Natural killer cell treated with Interleukin-12 subunit alpha and Interleukin-12 subunit beta and Interleukin-15 and Interleukin-18, amount 100 ng/mL, for 72 hours (primary cell): ENCODE results near the gene DDX41. TPM values are rescaled to one million over a fixed set of nuclear protein-coding genes. Genes with fewer than 3 reads are reported as not detected.

ENCODE experiments used
- ATAC-seq, 2 donors: fragments of 150-1000 bp; cut with Tn5 transposase in 1 of 2; sonication (Bioruptor Pico), chemical (Tn5 transposase) in 1 of 2; 2 replicates each; pipeline ENCODE4 v1.10.0; 2021
- DNase-seq: peaks from one replicate; pipeline ENCODE4 v3.0.0; 2022; ENCODE audit warnings: low spot score
- H3K27ac Mint-ChIP-seq, 2 donors: 1 replicate in 1 of 2; 2 replicates in 1 of 2; pipeline ENCODE4 v1.8.0; 2022; ENCODE audit warnings: mixed read lengths in 2 of 2, mild to moderate bottlenecking in 1 of 2, moderate library complexity in 1 of 2
- H3K27me3 Mint-ChIP-seq, 2 donors: 1 replicate in 1 of 2; 2 replicates in 1 of 2; pipeline ENCODE4 v1.8.0; 2022; ENCODE audit warnings: mixed read lengths in 2 of 2
- H3K36me3 Mint-ChIP-seq: one replicate; pipeline ENCODE4 v1.8.0; 2022; ENCODE audit warnings: mixed read lengths
- H3K4me1 Mint-ChIP-seq, 2 donors: 1 replicate in 1 of 2; 2 replicates in 1 of 2; pipeline ENCODE4 v1.8.0; 2022; ENCODE audit warnings: low read depth in 2 of 2, mixed read lengths in 2 of 2, mild to moderate bottlenecking in 1 of 2
- H3K4me3 Mint-ChIP-seq: one replicate; pipeline ENCODE4 v1.8.0; 2022; ENCODE audit warnings: mixed read lengths
- H3K9me3 Mint-ChIP-seq: 2 replicates; pipeline ENCODE4 v1.8.0; 2022; ENCODE audit warnings: mixed read lengths
- total RNA-seq, 2 donors: library from RNA; stranded (reverse); gene quantifications; one replicate each; pipeline ENCODE4 v1.2.3, GENCODE V29; 2022

Gene DDX41
- total RNA-seq, 2 donors from 2014 or later: 162 to 168 TPM

- H3K4me1 Mint-ChIP-seq: peaks cover 0 to 10% of the 10 kb centered on the region in 2 donors
- DNase-seq (no peak), ATAC-seq (no peak)
- no peaks in the 10 kb centered on the region for H3K27me3 Mint-ChIP-seq
- H3K27ac Mint-ChIP-seq: peak overlapping the region in 1 of 2 donors; percentile 12
- H3K4me3 Mint-ChIP-seq: no peak overlapping the region
- no peaks in the 10 kb centered on the region for H3K9me3 Mint-ChIP-seq
- H3K36me3 Mint-ChIP-seq: peaks cover 4% of the 10 kb centered on the region
Observed at GRCh38 chr5:177529247-177530203, 12.8 kb upstream of the DDX41 start.

DNA sequence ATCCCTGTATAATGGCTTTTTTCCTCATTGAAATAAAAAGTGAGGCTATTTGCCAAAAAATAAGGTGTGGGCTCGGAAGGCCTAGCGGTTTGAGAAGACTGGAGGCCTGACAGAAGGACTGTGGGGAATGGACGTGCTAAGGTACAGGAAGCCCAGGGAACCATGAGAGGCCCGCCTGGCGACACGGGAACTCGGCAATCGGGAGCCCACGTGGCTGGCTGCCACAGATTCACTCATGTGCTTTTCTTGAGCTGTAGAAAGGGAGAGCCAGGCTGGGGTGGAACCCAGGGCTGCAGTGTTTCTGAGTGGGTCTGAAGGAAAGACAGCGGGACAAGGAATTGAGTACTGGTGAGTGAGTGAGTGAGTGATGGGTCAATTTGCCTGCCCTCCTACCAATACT is 11.9 kb upstream of the DDX41 start:
- Mint-ChIP-seq H3K27me3 (no peaks in the 10 kb centered on the region), H3K4me1 (peaks cover 0 to 7% of the 10 kb centered on the region in 2 donors), H3K27ac (no peak overlapping the region), H3K9me3 (no peaks in the 10 kb centered on the region), H3K36me3 (peaks cover 4% of the 10 kb centered on the region), H3K4me3 (no peak overlapping the region)
- DNase-seq (no peak), ATAC-seq (no peak)

GRCh38 chr5:177527595-177527994 is 10.8 kb upstream of the DDX41 start:
- Mint-ChIP-seq H3K36me3 (peaks cover 4% of the 10 kb centered on the region), H3K4me1 (peaks cover 0 to 6% of the 10 kb centered on the region in 2 donors), H3K4me3 (no peak overlapping the region), H3K27ac (no peak overlapping the region), H3K9me3 (no peaks in the 10 kb centered on the region), H3K27me3 (no peaks in the 10 kb centered on the region)
- DNase-seq: no peak
- no peak for ATAC-seq

DNA sequence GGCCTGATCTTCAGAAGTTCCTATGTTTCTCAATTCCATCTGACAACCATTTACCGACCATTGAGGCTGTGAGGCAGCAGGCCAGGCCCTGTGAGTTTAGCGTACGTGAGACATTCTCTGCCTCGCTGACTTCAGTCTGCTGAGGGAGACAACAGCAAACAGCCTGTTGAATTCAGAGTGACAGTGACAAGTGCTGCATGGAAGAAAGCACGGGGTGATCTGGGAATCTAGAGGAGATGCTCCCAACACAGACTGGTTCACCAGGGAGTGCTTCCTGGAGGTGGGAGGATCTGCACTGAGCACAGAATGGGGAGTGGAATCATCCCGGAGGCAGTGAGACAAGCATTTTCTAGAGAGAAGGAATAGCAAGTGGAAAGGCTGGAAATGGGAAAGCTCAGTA is 10.0 kb upstream of the DDX41 start:
- Mint-ChIP-seq H3K27ac (no peak overlapping the region), H3K4me1 (peaks cover under 1 to 6% of the 10 kb centered on the region in 2 donors), H3K36me3 (peaks cover 1% of the 10 kb centered on the region), H3K27me3 (no peaks in the 10 kb centered on the region), H3K9me3 (no peaks in the 10 kb centered on the region), H3K4me3 (no peak overlapping the region)
- ATAC-seq: no peak
- no peak for DNase-seq

- H3K36me3 Mint-ChIP-seq: no peaks in the 10 kb centered on the region
- no peaks in the 10 kb centered on the region for H3K27me3 Mint-ChIP-seq
- DNase-seq (no peak), ATAC-seq (no peak)
- H3K4me1 Mint-ChIP-seq: peaks cover 6 to 12% of the 10 kb centered on the region in 2 donors
- no peak overlapping the region for H3K4me3 Mint-ChIP-seq
- H3K27ac Mint-ChIP-seq: no peak overlapping the region
- no peaks in the 10 kb centered on the region for H3K9me3 Mint-ChIP-seq
Observed at GRCh38 chr5:177526191-177526590, 9.4 kb upstream of the DDX41 start.

DNA sequence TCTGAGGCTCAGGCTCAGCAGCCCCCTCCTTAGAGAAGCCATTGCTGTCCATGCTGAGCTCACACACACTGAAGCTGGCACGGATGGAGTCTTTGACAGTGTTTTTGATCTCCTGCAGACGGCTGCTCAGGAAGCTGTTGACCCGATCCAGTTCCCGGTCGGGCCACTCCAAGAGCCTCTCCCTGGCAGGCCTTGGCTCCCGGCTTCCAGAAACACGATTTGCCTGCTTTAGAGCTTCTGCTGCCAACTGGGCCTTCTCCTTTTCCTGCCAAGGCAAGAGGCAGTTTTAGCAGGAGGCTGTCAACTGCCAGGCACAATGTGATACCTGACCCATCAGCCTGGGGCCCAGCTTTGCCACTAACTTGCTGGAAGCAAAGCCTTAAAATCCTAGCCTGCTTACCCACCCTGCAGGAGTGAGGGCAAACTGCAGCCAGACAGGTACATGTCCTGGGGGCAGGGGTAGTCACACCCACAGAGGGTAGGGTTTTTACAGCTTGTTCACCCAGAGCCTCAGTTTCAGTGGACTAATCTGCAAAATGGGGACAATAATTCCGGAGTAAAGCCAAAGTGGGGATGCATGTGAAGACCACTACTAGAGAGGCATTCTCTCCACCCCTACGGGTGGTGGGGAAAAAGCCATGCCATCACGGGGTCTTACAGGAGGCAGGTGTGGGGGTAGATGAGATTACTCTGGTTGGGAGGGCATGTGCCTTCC is 8.3 kb upstream of the DDX41 start:
- no peak overlapping the region for H3K27ac Mint-ChIP-seq
- no peaks in the 10 kb centered on the region for H3K9me3 Mint-ChIP-seq
- no peak overlapping the region for H3K4me3 Mint-ChIP-seq
- H3K27me3 Mint-ChIP-seq: no peaks in the 10 kb centered on the region
- no peak for DNase-seq
- H3K36me3 Mint-ChIP-seq: no peaks in the 10 kb centered on the region
- H3K4me1 Mint-ChIP-seq: peaks cover 12 to 14% of the 10 kb centered on the region in 2 donors
- ATAC-seq: no peak

DNA sequence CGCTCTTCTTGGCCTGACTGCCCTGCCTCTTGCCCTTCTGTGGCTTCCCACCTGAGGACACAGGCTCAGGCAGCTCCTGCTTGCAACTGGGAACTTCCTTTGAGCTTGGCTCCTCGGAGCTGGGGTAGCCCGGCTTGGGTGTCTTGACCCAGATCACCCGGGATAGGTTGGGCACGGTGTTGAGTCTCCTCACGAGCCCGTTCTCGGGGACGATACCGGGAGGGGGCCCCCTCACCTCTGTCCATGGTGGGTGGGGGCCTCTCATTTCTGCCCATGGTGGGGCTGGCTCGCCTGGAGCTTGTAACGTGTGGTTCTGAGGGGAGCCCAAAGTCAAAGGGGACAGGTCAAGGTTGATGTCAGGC is 7.8 kb upstream of the DDX41 start:
- Mint-ChIP-seq H3K4me3 (no peak overlapping the region), H3K9me3 (no peaks in the 10 kb centered on the region), H3K36me3 (no peaks in the 10 kb centered on the region), H3K27ac (no peak overlapping the region), H3K4me1 (peaks cover 18 to 19% of the 10 kb centered on the region in 2 donors), H3K27me3 (no peaks in the 10 kb centered on the region)
- no peak for ATAC-seq
- DNase-seq: no peak

GRCh38 chr5:177523711-177524538 is 7.2 kb upstream of the DDX41 start:
- H3K36me3 Mint-ChIP-seq: no peaks in the 10 kb centered on the region
- DNase-seq (no peak), ATAC-seq (no peak)
- H3K27me3 Mint-ChIP-seq: no peaks in the 10 kb centered on the region
- no peaks in the 10 kb centered on the region for H3K9me3 Mint-ChIP-seq
- peaks cover 20 to 24% of the 10 kb centered on the region in 2 donors for H3K4me1 Mint-ChIP-seq
- no peak overlapping the region for H3K27ac Mint-ChIP-seq
- H3K4me3 Mint-ChIP-seq: no peak overlapping the region

- H3K4me3 Mint-ChIP-seq: no peak overlapping the region
- ATAC-seq (no peak), DNase-seq (peak; percentile 48)
- H3K27me3 Mint-ChIP-seq: no peaks in the 10 kb centered on the region
- H3K36me3 Mint-ChIP-seq: peaks cover 6% of the 10 kb centered on the region
- H3K9me3 Mint-ChIP-seq: no peaks in the 10 kb centered on the region
- peaks cover 32 to 39% of the 10 kb centered on the region in 2 donors for H3K4me1 Mint-ChIP-seq
- H3K27ac Mint-ChIP-seq: peak overlapping the region; percentile 47 to 83
Observed at GRCh38 chr5:177520916-177521513, 4.3 kb upstream of the DDX41 start.

DNA sequence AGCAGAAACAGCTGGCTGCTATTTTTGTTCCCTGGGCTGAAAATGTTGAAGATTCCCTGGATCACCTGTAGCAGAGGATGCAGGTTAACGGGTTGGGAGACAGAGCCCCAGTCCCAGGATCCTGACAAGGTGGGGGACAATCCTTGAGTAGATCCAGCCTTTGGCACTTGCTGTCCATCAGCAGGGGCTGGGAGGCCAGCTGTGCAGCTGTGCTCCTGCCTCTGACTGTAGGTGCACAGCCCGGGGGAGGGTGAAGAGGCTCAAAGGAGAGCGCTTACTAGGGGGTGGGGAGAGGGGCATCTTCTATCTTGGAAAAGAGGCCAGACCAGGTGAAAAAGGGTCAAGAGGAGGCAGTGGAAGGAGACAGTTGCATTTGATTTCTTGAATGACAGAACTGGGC is 3.5 kb upstream of the DDX41 start:
- DNase-seq (peak; percentile 38), ATAC-seq (no peak)
- Mint-ChIP-seq H3K27ac (peak overlapping the region; percentile 47 to 83), H3K4me3 (no peak overlapping the region), H3K4me1 (peaks cover 40 to 46% of the 10 kb centered on the region in 2 donors), H3K36me3 (peaks cover 6% of the 10 kb centered on the region), H3K27me3 (no peaks in the 10 kb centered on the region), H3K9me3 (no peaks in the 10 kb centered on the region)

GRCh38 chr5:177519463-177520235 is 2.9 kb upstream of the DDX41 start:
- peak overlapping the region; percentile 47 to 70 for H3K27ac Mint-ChIP-seq
- no peak for ATAC-seq
- H3K4me1 Mint-ChIP-seq: peaks cover 43 to 50% of the 10 kb centered on the region in 2 donors
- no peaks in the 10 kb centered on the region for H3K9me3 Mint-ChIP-seq
- peaks cover 6% of the 10 kb centered on the region for H3K36me3 Mint-ChIP-seq
- no peak overlapping the region for H3K4me3 Mint-ChIP-seq
- H3K27me3 Mint-ChIP-seq: no peaks in the 10 kb centered on the region
- no peak for DNase-seq

DNA sequence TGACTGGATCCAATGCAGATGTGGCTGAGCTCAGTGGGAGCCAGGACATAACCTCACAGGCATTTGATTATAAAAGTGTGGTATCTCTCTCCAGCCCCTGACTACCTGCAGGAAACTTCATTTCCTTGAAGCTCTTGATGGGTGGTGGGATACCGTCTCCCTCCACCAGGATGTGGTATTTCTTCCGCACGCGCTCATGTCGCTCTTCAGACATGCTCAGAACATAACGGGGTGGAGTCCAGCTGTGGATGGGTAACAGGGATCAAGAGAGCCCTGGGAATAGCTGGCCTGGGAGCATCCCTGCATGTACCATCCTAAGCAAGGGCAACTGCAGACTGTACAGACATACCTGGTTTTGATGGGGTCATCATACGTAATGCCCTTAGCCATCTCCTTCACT is 1.2 kb downstream of the DDX41 start:
- Mint-ChIP-seq H3K4me3 (peak overlapping the region; percentile 95), H3K36me3 (peaks cover 11% of the 10 kb centered on the region), H3K27ac (peak overlapping the region; percentile 84 to 90), H3K9me3 (no peaks in the 10 kb centered on the region), H3K27me3 (no peaks in the 10 kb centered on the region), H3K4me1 (peaks cover 43 to 44% of the 10 kb centered on the region in 2 donors)
- ATAC-seq (no peak), DNase-seq (no peak)

DNA sequence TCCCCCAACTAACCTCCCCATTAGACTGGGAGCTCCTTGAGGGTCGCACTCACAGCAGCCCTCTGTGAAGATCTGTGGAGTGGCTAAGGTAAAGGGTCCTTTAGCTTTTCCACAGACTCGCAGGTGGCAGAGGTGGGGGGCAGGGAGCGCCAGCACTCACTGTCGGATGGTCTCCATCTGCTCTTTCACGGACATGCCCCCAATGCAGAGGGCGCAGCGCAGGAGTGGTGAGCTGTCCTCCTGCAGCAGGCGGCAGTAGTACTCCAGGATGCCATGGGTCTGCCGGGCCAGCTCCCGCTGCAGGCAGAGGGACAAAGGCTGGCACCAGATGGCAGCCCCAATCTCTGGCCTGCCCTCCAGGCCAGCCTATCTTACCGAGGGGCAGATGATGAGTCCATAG is 2.2 kb downstream of the DDX41 start:
- Mint-ChIP-seq H3K36me3 (peaks cover 11% of the 10 kb centered on the region), H3K4me3 (no peak overlapping the region), H3K9me3 (no peaks in the 10 kb centered on the region), H3K27me3 (no peaks in the 10 kb centered on the region), H3K4me1 (peaks cover 37 to 43% of the 10 kb centered on the region in 2 donors), H3K27ac (no peak overlapping the region)
- DNase-seq (no peak), ATAC-seq (no peak)
